ENCODE data around the gene PPP1R13B. TPM values are rescaled to one million over a fixed set of nuclear protein-coding genes. Genes with fewer than 3 reads are reported as not detected.

Gene PPP1R13B
- polyA plus RNA-seq, 1 donor (not counting 4 experiments of a cell fraction or from before 2014, with no cell fraction given) = 7.7 TPM

DNA sequence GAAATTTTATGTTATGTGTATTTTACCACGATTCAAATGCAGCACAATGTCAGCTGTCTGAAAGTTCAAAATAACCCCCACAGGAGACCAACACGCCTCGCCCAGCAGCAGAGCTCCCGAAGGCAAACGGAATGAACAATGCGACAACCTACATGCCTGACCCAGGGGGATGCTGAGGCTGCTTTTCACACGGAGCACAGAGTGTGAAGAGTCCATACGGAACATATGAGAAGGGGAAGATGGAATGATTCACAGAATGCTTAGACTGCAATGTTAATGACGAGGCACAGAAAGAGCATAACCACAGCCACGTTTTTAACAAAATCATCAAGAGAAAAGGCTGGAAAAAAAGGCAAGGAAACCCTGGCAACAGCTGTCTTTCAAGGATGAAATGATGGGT is 109.2 kb downstream of the PPP1R13B start:
- Histone ChIP-seq H3K27me3 (ENCODE audit: control insufficient read depth, extremely low read depth, insufficient read depth, low read length) (no peaks in the 10 kb centered on the region), H3K36me3 (ENCODE audit: control insufficient read depth in 2 of 2, extremely low read depth in 1 of 2, insufficient read depth in 2 of 2, low read length in 2 of 2) (peaks cover 29 to 36% of the 10 kb centered on the region in 2 experiments), H4K20me1 (ENCODE audit: control insufficient read depth, extremely low read depth, insufficient read depth, low read length) (no peaks in the 10 kb centered on the region), H3K4me2 (ENCODE audit: control insufficient read depth, extremely low read depth, insufficient read depth, low read depth, low read length) (no peak overlapping the region), H3K27ac (ENCODE audit: control insufficient read depth, insufficient read depth, low read length) (no peak overlapping the region), H3K9me3 (ENCODE audit: control insufficient read depth, low read depth, low read length) (no peaks in the 10 kb centered on the region), H3K4me1 (ENCODE audit: control insufficient read depth, extremely low read depth, insufficient read depth, low read length) (peaks cover 8% of the 10 kb centered on the region), H2AFZ (ENCODE audit: control insufficient read depth, low read length) (no peak overlapping the region), H3K79me2 (ENCODE audit: control insufficient read depth, insufficient read depth, low read length) (no peaks in the 10 kb centered on the region), H3K4me3 (ENCODE audit: control insufficient read depth in 2 of 3, extremely low read depth in 1 of 3, insufficient read depth in 2 of 3, low read depth in 1 of 3, low read length in 3 of 3) (no peak overlapping the region), H3K9me1 (ENCODE audit: control insufficient read depth, extremely low read depth, insufficient read depth, low read length) (no peaks in the 10 kb centered on the region), H3K9ac (ENCODE audit: control insufficient read depth, extremely low read depth, insufficient read depth, low read length) (no peak overlapping the region)
- DNase-seq (ENCODE audit: low read depth, low spot score) (no peak), FAIRE-seq (no peak)
- TF ChIP-seq EZH2 (IDR thresholded peaks at IDR 0.05; ENCODE audit: low read length) = no peak
- TF ChIP-seq, protein P1, sequence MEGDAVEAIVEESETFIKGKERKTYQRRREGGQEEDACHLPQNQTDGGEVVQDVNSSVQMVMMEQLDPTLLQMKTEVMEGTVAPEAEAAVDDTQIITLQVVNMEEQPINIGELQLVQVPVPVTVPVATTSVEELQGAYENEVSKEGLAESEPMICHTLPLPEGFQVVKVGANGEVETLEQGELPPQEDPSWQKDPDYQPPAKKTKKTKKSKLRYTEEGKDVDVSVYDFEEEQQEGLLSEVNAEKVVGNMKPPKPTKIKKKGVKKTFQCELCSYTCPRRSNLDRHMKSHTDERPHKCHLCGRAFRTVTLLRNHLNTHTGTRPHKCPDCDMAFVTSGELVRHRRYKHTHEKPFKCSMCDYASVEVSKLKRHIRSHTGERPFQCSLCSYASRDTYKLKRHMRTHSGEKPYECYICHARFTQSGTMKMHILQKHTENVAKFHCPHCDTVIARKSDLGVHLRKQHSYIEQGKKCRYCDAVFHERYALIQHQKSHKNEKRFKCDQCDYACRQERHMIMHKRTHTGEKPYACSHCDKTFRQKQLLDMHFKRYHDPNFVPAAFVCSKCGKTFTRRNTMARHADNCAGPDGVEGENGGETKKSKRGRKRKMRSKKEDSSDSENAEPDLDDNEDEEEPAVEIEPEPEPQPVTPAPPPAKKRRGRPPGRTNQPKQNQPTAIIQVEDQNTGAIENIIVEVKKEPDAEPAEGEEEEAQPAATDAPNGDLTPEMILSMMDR (optimal IDR thresholded peaks at IDR 0.05 in 1 of 3, IDR thresholded peaks at IDR 0.05 in 1 of 3, conservative IDR thresholded peaks at IDR 0.05 in 1 of 3; ENCODE audit: extremely low read depth in 1 of 3, insufficient read depth in 2 of 3, low read length in 3 of 3) = no peak
- dilution Hi-C loops (cut with MboI; ENCODE audit: extremely low pct_ligation_motif_present, low sequenced_read_pairs) = no loop called here

DNA sequence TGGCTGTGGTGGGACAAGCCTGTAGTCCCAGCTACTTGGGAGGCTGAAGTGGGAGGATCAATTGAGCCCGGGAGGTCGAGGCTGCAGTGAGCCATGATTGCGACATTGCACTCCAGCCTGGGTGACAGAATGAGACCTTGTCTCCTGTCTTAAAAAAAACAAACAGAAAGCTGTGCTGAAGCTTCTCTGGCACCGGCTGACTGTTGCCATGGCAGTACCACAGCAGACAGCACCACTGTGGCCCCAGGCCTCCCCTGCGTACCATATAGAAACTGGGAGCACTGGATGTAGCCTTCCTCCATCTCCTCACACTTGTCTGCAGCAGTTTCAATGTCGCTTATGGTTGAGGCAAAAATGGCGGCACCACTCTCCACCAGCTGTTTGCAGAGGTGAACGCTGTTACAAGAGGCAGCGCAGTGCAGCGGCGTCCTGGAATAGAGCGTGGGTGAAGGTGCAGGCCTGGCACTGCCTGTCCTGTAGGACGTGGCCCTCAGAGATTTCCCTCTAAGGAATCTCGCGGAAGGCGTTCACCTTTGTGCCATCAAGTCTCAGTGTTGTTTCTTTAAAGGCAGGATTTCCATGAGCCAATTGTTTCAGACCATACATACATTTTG is 109.8 kb downstream of the PPP1R13B start:
- H3K9me1 ChIP-seq (ENCODE audit: control insufficient read depth, extremely low read depth, insufficient read depth, low read length) = no peaks in the 10 kb centered on the region
- no peaks in the 10 kb centered on the region for H3K79me2 ChIP-seq (ENCODE audit: control insufficient read depth, insufficient read depth, low read length)
- no peak overlapping the region for H3K27ac ChIP-seq (ENCODE audit: control insufficient read depth, insufficient read depth, low read length)
- no peak overlapping the region for H3K4me2 ChIP-seq (ENCODE audit: control insufficient read depth, extremely low read depth, insufficient read depth, low read depth, low read length)
- H4K20me1 ChIP-seq (ENCODE audit: control insufficient read depth, extremely low read depth, insufficient read depth, low read length) = no peaks in the 10 kb centered on the region
- DNase-seq (ENCODE audit: low read depth, low spot score) (no peak), FAIRE-seq (no peak)
- dilution Hi-C loops (cut with MboI; ENCODE audit: extremely low pct_ligation_motif_present, low sequenced_read_pairs) = no loop called here
- TF ChIP-seq EZH2 (IDR thresholded peaks at IDR 0.05; ENCODE audit: low read length) = no peak
- TF ChIP-seq, protein P1 (optimal IDR thresholded peaks at IDR 0.05 in 1 of 3, IDR thresholded peaks at IDR 0.05 in 1 of 3, conservative IDR thresholded peaks at IDR 0.05 in 1 of 3; ENCODE audit: extremely low read depth in 1 of 3, insufficient read depth in 2 of 3, low read length in 3 of 3) = no peak
- H3K4me1 ChIP-seq (ENCODE audit: control insufficient read depth, extremely low read depth, insufficient read depth, low read length) = peaks cover 11% of the 10 kb centered on the region
- H3K36me3 ChIP-seq (ENCODE audit: control insufficient read depth in 2 of 2, extremely low read depth in 1 of 2, insufficient read depth in 2 of 2, low read length in 2 of 2) = peaks cover 35 to 36% of the 10 kb centered on the region in 2 experiments
- H3K9me3 ChIP-seq (ENCODE audit: control insufficient read depth, low read depth, low read length) = no peaks in the 10 kb centered on the region
- H3K9ac ChIP-seq (ENCODE audit: control insufficient read depth, extremely low read depth, insufficient read depth, low read length) = no peak overlapping the region
- no peak overlapping the region for H2AFZ ChIP-seq (ENCODE audit: control insufficient read depth, low read length)
- no peak overlapping the region for H3K4me3 ChIP-seq (ENCODE audit: control insufficient read depth in 2 of 3, extremely low read depth in 1 of 3, insufficient read depth in 2 of 3, low read depth in 1 of 3, low read length in 3 of 3)
- no peaks in the 10 kb centered on the region for H3K27me3 ChIP-seq (ENCODE audit: control insufficient read depth, extremely low read depth, insufficient read depth, low read length)
